Left lung (tissue), 10 donors: Measurements from ENCODE around the gene UNC5A. TPM values are rescaled to one million over a fixed set of nuclear protein-coding genes. Genes with fewer than 3 reads are reported as not detected.

Experiments used
- ATAC-seq: fragments of 200-7000 bp; cut with Tn5 transposase; one replicate; pipeline ENCODE4 v1.9.1; 2020; ENCODE audit warnings: moderate library complexity
- DNase-seq, 4 donors: peaks; one replicate each; pipeline ENCODE4 v3.0.0-alpha.2; 2013 to 2020
- H3K27ac ChIP-seq, 2 donors: fragments of 200-600 bp; sonication (generic) in 1 of 2; one replicate each; pipeline versions ENCODE4 v1.5.0 to v1.8.0; 2020 to 2021
- H3K27me3 ChIP-seq, 2 donors: fragments of 200-600 bp; sonication (generic) in 1 of 2; one replicate each; pipeline versions ENCODE4 v1.5.0 to v1.8.0; 2020 to 2021
- H3K36me3 ChIP-seq, 2 donors: fragments of 200-600 bp; sonication (generic) in 1 of 2; one replicate each; pipeline versions ENCODE4 v1.5.0 to v1.8.0; 2020 to 2021
- H3K4me1 ChIP-seq, 2 donors: fragments of 200-600 bp; one replicate each; pipeline ENCODE4 v1.8.0; 2021
- H3K4me3 ChIP-seq, 2 donors: fragments of 200-600 bp; sonication (generic) in 1 of 2; one replicate each; pipeline versions ENCODE4 v1.5.0 to v1.8.0; 2020 to 2021; ENCODE audit warnings: mild to moderate bottlenecking in 1 of 2
- H3K9me3 ChIP-seq, 2 donors: fragments of 200-600 bp; sonication (generic) in 1 of 2; one replicate each; pipeline versions ENCODE4 v1.5.0 to v1.8.0; 2020 to 2021
- CTCF ChIP-seq, 2 donors: fragments of 200-600 bp; sonication (generic) in 1 of 2; IDR thresholded peaks; one replicate each; pipeline versions ENCODE4 v1.5.0 to v1.8.0; 2021; ENCODE audit warnings: antibody characterized with exemption in 2 of 2
- intact Hi-C, 2 donors: fragments of 100-400 bp; cut with DNase I; formaldehyde crosslinking; loops; one replicate each; pipeline versions ENCODE4 v1.11.2 to v1.14.2; 2022
- polyA plus RNA-seq, 6 donors: library from polyadenylated mRNA; unstranded; fragments of 120-200 nt; gene quantifications; one replicate each; pipeline ENCODE4 v1.2.1, GENCODE V29; 2013; ENCODE audit not compliant: insufficient read length in 6 of 6
- total RNA-seq, 2 donors: library from RNA; stranded (reverse); fragmentation: NEBNext Ultra II Directional; extraction: Animal tissue kit (Norgen Biotek cat#: 25700); gene quantifications; one replicate each; pipeline ENCODE4 v1.2.1, GENCODE V29; 2021
- donor health status: DM: no; HTN: yes; CAD: no.
- donor health status: DM: no; HTN: no; CAD: no.

UNC5A gene
- total and polyA plus RNA-seq, 8 donors = 0.24 to 1.6 (median 1.0) TPM; not detected in 1

GRCh38 chr5:176879663-176880361 lies 69.5 kb downstream of the UNC5A start:
- H3K27ac ChIP-seq = no peak overlapping the region
- no peak for ATAC-seq
- H3K9me3 ChIP-seq = no peaks in the 10 kb centered on the region
- peaks cover 5 to 55% of the 10 kb centered on the region in 2 donors for H3K27me3 ChIP-seq
- no peak overlapping the region for H3K4me3 ChIP-seq
- no peaks in the 10 kb centered on the region for H3K4me1 ChIP-seq
- no peak for TF ChIP-seq CTCF (IDR thresholded peaks at IDR 0.05)
- intact Hi-C loops = no loop called here
- peaks cover 0 to 50% of the 10 kb centered on the region in 2 donors for H3K36me3 ChIP-seq
- peak in 2 of 4 donors; percentile 10 to 76 for DNase-seq

DNA sequence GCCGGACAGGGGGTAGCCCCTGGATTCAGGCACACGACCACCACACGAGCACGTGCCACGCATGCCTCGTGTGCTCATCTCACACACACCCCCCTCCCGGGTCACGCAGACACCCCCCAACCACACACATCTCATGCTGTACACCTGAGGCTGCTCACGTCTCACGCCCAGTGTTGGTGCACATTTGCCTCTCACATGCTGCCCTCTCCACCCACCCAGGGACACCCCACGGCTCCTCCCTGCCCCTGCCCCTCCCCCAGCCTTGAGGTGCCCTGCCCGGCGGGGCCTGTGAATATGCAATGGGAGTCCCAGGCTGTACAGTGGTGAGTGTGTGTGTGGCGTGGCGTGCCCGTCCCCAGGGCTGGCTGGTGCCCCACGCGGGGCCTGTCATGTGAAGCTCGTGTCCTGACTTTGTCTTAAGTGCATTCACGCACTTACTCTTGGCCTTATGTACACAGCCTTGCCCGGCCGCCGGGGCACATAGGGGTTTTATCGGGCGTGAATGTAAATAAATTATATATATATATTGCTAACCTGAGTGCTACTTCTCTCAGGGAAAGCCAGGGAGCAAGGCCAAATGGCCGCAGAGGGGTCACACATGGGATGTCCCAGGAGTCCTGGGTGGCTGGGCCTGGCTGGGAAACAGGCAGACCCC lies 70.1 kb downstream of the UNC5A start:
- ATAC-seq = no peak
- peak in 1 of 4 donors; percentile 61 for DNase-seq
- intact Hi-C loops = no loop called here

GRCh38 chr5:176881021-176881749 lies 70.8 kb downstream of the UNC5A start:
- ATAC-seq = no peak
- Histone ChIP-seq H3K36me3 (peaks cover 0 to 59% of the 10 kb centered on the region in 2 donors), H3K27me3 (peaks cover 3 to 41% of the 10 kb centered on the region in 2 donors), H3K4me3 (no peak overlapping the region), H3K9me3 (no peaks in the 10 kb centered on the region), H3K4me1 (no peaks in the 10 kb centered on the region), H3K27ac (no peak overlapping the region)
- peak in 1 of 4 donors; percentile 68 for DNase-seq
- intact Hi-C loops = no loop called here
- no peak for TF ChIP-seq CTCF (IDR thresholded peaks at IDR 0.05)

More for the DNA sequence above, 70.1 kb downstream of the UNC5A start:
- Histone ChIP-seq H3K4me3 (no peak overlapping the region), H3K36me3 (peaks cover 0 to 53% of the 10 kb centered on the region in 2 donors), H3K27me3 (peaks cover 5 to 48% of the 10 kb centered on the region in 2 donors), H3K4me1 (no peaks in the 10 kb centered on the region), H3K9me3 (no peaks in the 10 kb centered on the region), H3K27ac (no peak overlapping the region)
- TF ChIP-seq CTCF (IDR thresholded peaks at IDR 0.05) = no peak

GRCh38 chr5:176881816-176882566 lies 71.6 kb downstream of the UNC5A start:
- TF ChIP-seq CTCF (IDR thresholded peaks at IDR 0.05) = no peak
- Histone ChIP-seq H3K36me3 (peaks cover 0 to 67% of the 10 kb centered on the region in 2 donors), H3K27me3 (peaks cover 0 to 33% of the 10 kb centered on the region in 2 donors), H3K9me3 (no peaks in the 10 kb centered on the region), H3K4me3 (no peak overlapping the region), H3K4me1 (no peaks in the 10 kb centered on the region), H3K27ac (no peak overlapping the region)
- ATAC-seq (no peak), DNase-seq (no peak)
- intact Hi-C loops = no loop called here
